Neuron (in vitro differentiated cells): ENCODE data around the gene RP2.

Source experiments
- H2AFZ ChIP-seq: one replicate; pipeline ENCODE4 v1.6.1; 2013; ENCODE audit warnings: low read depth, mild to moderate bottlenecking, inconsistent platforms, low read length, moderate library complexity
- H3K27me3 ChIP-seq: one replicate; pipeline ENCODE4 v1.6.1; 2013; ENCODE audit warnings: low read length; ENCODE audit not compliant: insufficient read depth
- H3K36me3 ChIP-seq: one replicate; pipeline ENCODE4 v1.6.1; 2013; ENCODE audit warnings: low read length; ENCODE audit not compliant: insufficient read depth
- H3K4me1 ChIP-seq: one replicate; pipeline ENCODE4 v1.6.1; 2013; ENCODE audit warnings: low read length; ENCODE audit not compliant: insufficient read depth
- H3K4me3 ChIP-seq: 2 replicates; pipeline ENCODE4 v1.5.1; 2013; ENCODE audit warnings: mild to moderate bottlenecking, low read length, moderate library complexity
- H3K9me3 ChIP-seq: one replicate; pipeline ENCODE4 v1.6.1; 2013; ENCODE audit warnings: low read length

RP2 gene

GRCh38 chrX:46836701-46837557 is at the start of gene RP2:
TSS of gene RP2 (plus strand) at chrX:46837043. CDS start at chrX:46837101, 58 bp downstream.
- H3K9me3 ChIP-seq: no peaks in the 10 kb centered on the region
- H3K4me1 ChIP-seq: peaks cover 2% of the 10 kb centered on the region
- peak within 1 kb of the TSS; percentile 75 for H2AFZ ChIP-seq
- peak within 1 kb of the TSS; percentile 97 for H3K4me3 ChIP-seq
- H3K27me3 ChIP-seq: peaks cover 3% of the 10 kb centered on the region
- H3K36me3 ChIP-seq: no peaks in the 10 kb centered on the region

GRCh38 chrX:46788902-46789301 is 47.9 kb upstream of the RP2 start:
- Histone ChIP-seq H3K9me3 (no peaks in the 10 kb centered on the region), H3K36me3 (no peaks in the 10 kb centered on the region), H2AFZ (no peak overlapping the region), H3K4me1 (peaks cover 4% of the 10 kb centered on the region), H3K4me3 (no peak overlapping the region), H3K27me3 (peaks cover 3% of the 10 kb centered on the region)

GRCh38 chrX:46791927-46792809 is 44.7 kb upstream of the RP2 start:
- no peaks in the 10 kb centered on the region for H3K36me3 ChIP-seq
- no peak overlapping the region for H2AFZ ChIP-seq
- peaks cover 3% of the 10 kb centered on the region for H3K27me3 ChIP-seq
- no peaks in the 10 kb centered on the region for H3K9me3 ChIP-seq
- H3K4me3 ChIP-seq: no peak overlapping the region
- H3K4me1 ChIP-seq: peaks cover 4% of the 10 kb centered on the region

GRCh38 chrX:46792810-46793188 is 44.0 kb upstream of the RP2 start:
- Histone ChIP-seq H2AFZ (no peak overlapping the region), H3K9me3 (no peaks in the 10 kb centered on the region), H3K27me3 (peaks cover 3% of the 10 kb centered on the region), H3K36me3 (no peaks in the 10 kb centered on the region), H3K4me1 (peaks cover 4% of the 10 kb centered on the region), H3K4me3 (no peak overlapping the region)

- Histone ChIP-seq H3K36me3 (no peaks in the 10 kb centered on the region), H3K27me3 (peaks cover 3% of the 10 kb centered on the region), H3K4me3 (no peak overlapping the region), H2AFZ (no peak overlapping the region), H3K9me3 (no peaks in the 10 kb centered on the region), H3K4me1 (peaks cover 4% of the 10 kb centered on the region)
Observed at GRCh38 chrX:46793386-46794143, 43.3 kb upstream of the RP2 start.

- no peak overlapping the region for H3K4me3 ChIP-seq
- peaks cover 4% of the 10 kb centered on the region for H3K4me1 ChIP-seq
- no peak overlapping the region for H2AFZ ChIP-seq
- no peaks in the 10 kb centered on the region for H3K36me3 ChIP-seq
- no peaks in the 10 kb centered on the region for H3K9me3 ChIP-seq
- peaks cover 3% of the 10 kb centered on the region for H3K27me3 ChIP-seq
Observed at GRCh38 chrX:46796574-46797191, 40.2 kb upstream of the RP2 start.

- Histone ChIP-seq H3K4me3 (no peak overlapping the region), H3K4me1 (no peaks in the 10 kb centered on the region), H2AFZ (no peak overlapping the region), H3K36me3 (no peaks in the 10 kb centered on the region), H3K9me3 (no peaks in the 10 kb centered on the region), H3K27me3 (no peaks in the 10 kb centered on the region)
Observed at GRCh38 chrX:46803140-46803539, 33.7 kb upstream of the RP2 start.

GRCh38 chrX:46805270-46805669 is 31.6 kb upstream of the RP2 start:
- no peaks in the 10 kb centered on the region for H3K36me3 ChIP-seq
- no peak overlapping the region for H3K4me3 ChIP-seq
- no peaks in the 10 kb centered on the region for H3K4me1 ChIP-seq
- no peaks in the 10 kb centered on the region for H3K9me3 ChIP-seq
- no peak overlapping the region for H2AFZ ChIP-seq
- H3K27me3 ChIP-seq: no peaks in the 10 kb centered on the region

GRCh38 chrX:46811121-46811520 is 25.7 kb upstream of the RP2 start:
- H3K36me3 ChIP-seq: no peaks in the 10 kb centered on the region
- no peaks in the 10 kb centered on the region for H3K9me3 ChIP-seq
- H3K4me3 ChIP-seq: no peak overlapping the region
- H3K4me1 ChIP-seq: no peaks in the 10 kb centered on the region
- H3K27me3 ChIP-seq: peaks cover 3% of the 10 kb centered on the region
- no peak overlapping the region for H2AFZ ChIP-seq

- no peak overlapping the region for H2AFZ ChIP-seq
- H3K27me3 ChIP-seq: peaks cover 8% of the 10 kb centered on the region
- H3K4me1 ChIP-seq: no peaks in the 10 kb centered on the region
- H3K36me3 ChIP-seq: no peaks in the 10 kb centered on the region
- no peaks in the 10 kb centered on the region for H3K9me3 ChIP-seq
- no peak overlapping the region for H3K4me3 ChIP-seq
Observed at GRCh38 chrX:46812445-46812844, 24.4 kb upstream of the RP2 start.

- Histone ChIP-seq H3K4me1 (no peaks in the 10 kb centered on the region), H3K36me3 (no peaks in the 10 kb centered on the region), H2AFZ (no peak overlapping the region), H3K27me3 (peaks cover 10% of the 10 kb centered on the region), H3K4me3 (no peak overlapping the region), H3K9me3 (no peaks in the 10 kb centered on the region)
Observed at GRCh38 chrX:46814966-46815365, 21.9 kb upstream of the RP2 start.

GRCh38 chrX:46819136-46819535 is 17.7 kb upstream of the RP2 start:
- H3K27me3 ChIP-seq: peaks cover 7% of the 10 kb centered on the region
- no peaks in the 10 kb centered on the region for H3K9me3 ChIP-seq
- no peaks in the 10 kb centered on the region for H3K4me1 ChIP-seq
- H2AFZ ChIP-seq: no peak overlapping the region
- H3K4me3 ChIP-seq: no peak overlapping the region
- H3K36me3 ChIP-seq: no peaks in the 10 kb centered on the region
